Thymus (tissue), 11 donors: ENCODE measurements around the gene ZDHHC14. TPM values are rescaled to one million over a fixed set of nuclear protein-coding genes. Genes with fewer than 3 reads are reported as not detected.

Source experiments
- DNase-seq, 9 donors: peaks; one replicate each; pipeline ENCODE4 v3.0.0-alpha.2; 2013; ENCODE audit warnings: low spot score in 9 of 9, low read depth in 6 of 9, missing footprints in 1 of 9
- H3K27ac ChIP-seq, 2 donors: one replicate each; pipeline ENCODE4 v1.5.1; 2013; ENCODE audit warnings: control low read depth in 1 of 2, low read depth in 1 of 2, low read length in 1 of 2, mild to moderate bottlenecking in 1 of 2, moderate library complexity in 1 of 2
- H3K27me3 ChIP-seq, 2 donors: one replicate each; pipeline ENCODE4 v1.5.1; 2013; ENCODE audit warnings: low read length in 1 of 2; ENCODE audit not compliant: control insufficient read depth in 2 of 2, insufficient read depth in 1 of 2
- H3K36me3 ChIP-seq, 2 donors: one replicate each; pipeline ENCODE4 v1.5.1; 2013; ENCODE audit warnings: low read length in 1 of 2, mild to moderate bottlenecking in 1 of 2, moderate library complexity in 1 of 2; ENCODE audit not compliant: control insufficient read depth in 2 of 2, insufficient read depth in 2 of 2
- H3K4me1 ChIP-seq, 2 donors: one replicate each; pipeline ENCODE4 v1.5.1; 2013; ENCODE audit warnings: low read length in 2 of 2; ENCODE audit not compliant: control insufficient read depth in 2 of 2, insufficient read depth in 2 of 2
- H3K4me3 ChIP-seq, 2 donors: one replicate each; pipeline ENCODE4 v1.5.1; 2013; ENCODE audit warnings: low read length in 2 of 2, control low read depth in 1 of 2, mild to moderate bottlenecking in 1 of 2
- H3K9me3 ChIP-seq, 2 donors: one replicate each; pipeline ENCODE4 v1.5.1; 2013; ENCODE audit warnings: low read length in 1 of 2, mild to moderate bottlenecking in 1 of 2; ENCODE audit not compliant: control insufficient read depth in 2 of 2, insufficient read depth in 1 of 2
- WGBS: extraction: QIAGEN DNeasy Blood & Tissue Kit; methylation state at CpG from one replicate; pipeline ENCODE4 v1.1.7; 2013; 5-methylcytosine and 5-hydroxymethylcytosine counted together
- polyA plus RNA-seq: library from polyadenylated mRNA; stranded (reverse); fragments of 200-250 nt; gene quantifications from one replicate; pipeline ENCODE4 v1.2.3, GENCODE V29; 2013
- total RNA-seq: library from RNA; stranded (reverse); fragments of 120-200 nt; gene quantifications from one replicate; pipeline ENCODE4 v1.2.4, GENCODE V29; 2013
- donor health status: healthy.

The ZDHHC14 gene
- total and polyA plus RNA-seq, 2 donors = 3.4 to 7.5 TPM

GRCh38 chr6:157723376-157723775, 342.4 kb downstream of the ZDHHC14 start:
- H3K4me3 ChIP-seq = no peak overlapping the region
- peaks cover 0 to 3% of the 10 kb centered on the region in 2 donors for H3K4me1 ChIP-seq
- H3K36me3 ChIP-seq = no peaks in the 10 kb centered on the region
- H3K27ac ChIP-seq = no peak overlapping the region
- DNase-seq = no peak
- H3K9me3 ChIP-seq = peaks cover 0 to 16% of the 10 kb centered on the region in 2 donors
- H3K27me3 ChIP-seq = peaks cover 0 to 6% of the 10 kb centered on the region in 2 donors
- WGBS = 91% methylated on average over 4 of the region's 4 CpGs

- WGBS = 97% methylated on average over 5 of the region's 5 CpGs
Observed at GRCh38 chr6:157724138-157724820, 343.3 kb downstream of the ZDHHC14 start.

GRCh38 chr6:157724960-157725741, 344.2 kb downstream of the ZDHHC14 start:
- no peak for DNase-seq
- Histone ChIP-seq H3K4me3 (no peak overlapping the region), H3K27ac (no peak overlapping the region), H3K4me1 (no peaks in the 10 kb centered on the region), H3K9me3 (peaks cover 0 to 16% of the 10 kb centered on the region in 2 donors), H3K27me3 (peaks cover 0 to 4% of the 10 kb centered on the region in 2 donors), H3K36me3 (no peaks in the 10 kb centered on the region)
- WGBS = 84% methylated on average over 10 of the region's 10 CpGs

More at GRCh38 chr6:157724138-157724820, 343.3 kb downstream of the ZDHHC14 start:
- no peak for DNase-seq
- Histone ChIP-seq H3K27me3 (peaks cover 0 to 4% of the 10 kb centered on the region in 2 donors), H3K27ac (no peak overlapping the region), H3K9me3 (peaks cover 0 to 16% of the 10 kb centered on the region in 2 donors), H3K4me3 (no peak overlapping the region), H3K36me3 (no peaks in the 10 kb centered on the region), H3K4me1 (no peaks in the 10 kb centered on the region)

GRCh38 chr6:157725836-157726235, 344.8 kb downstream of the ZDHHC14 start:
- Histone ChIP-seq H3K36me3 (no peaks in the 10 kb centered on the region), H3K9me3 (peaks cover 0 to 16% of the 10 kb centered on the region in 2 donors), H3K27me3 (peaks cover 0 to 4% of the 10 kb centered on the region in 2 donors), H3K4me3 (no peak overlapping the region), H3K27ac (no peak overlapping the region), H3K4me1 (no peaks in the 10 kb centered on the region)
- WGBS = 97% methylated on average over 7 of the region's 7 CpGs
- no peak for DNase-seq

GRCh38 chr6:157726892-157727628, 346.1 kb downstream of the ZDHHC14 start:
- DNase-seq = no peak
- no peaks in the 10 kb centered on the region for H3K36me3 ChIP-seq
- no peak overlapping the region for H3K27ac ChIP-seq
- peaks cover 0 to 2% of the 10 kb centered on the region in 2 donors for H3K27me3 ChIP-seq
- H3K9me3 ChIP-seq = peaks cover 0 to 13% of the 10 kb centered on the region in 2 donors
- 96% methylated on average over 7 of the region's 7 CpGs for WGBS
- no peak overlapping the region for H3K4me3 ChIP-seq
- H3K4me1 ChIP-seq = no peaks in the 10 kb centered on the region

Other genes starting within 250 kb of the ZDHHC14 start
- 6.1 TPM for gene TMEM242, start 57.7 kb upstream of the ZDHHC14 start, total RNA-seq
- 9.6 TPM for gene TMEM242, start 57.7 kb upstream of the ZDHHC14 start, polyA plus RNA-seq